Keratinocyte (primary cell): ENCODE data around the gene EPHB1. TPM values are rescaled to one million over a fixed set of nuclear protein-coding genes. Genes with fewer than 3 reads are reported as not detected.

Experiments used
- DNase-seq: peaks from one replicate; pipeline ENCODE4 v3.0.0-alpha.2; 2011; ENCODE audit warnings: low read depth, missing footprints, low spot score
- FAIRE-seq: peaks from 2 replicates; lab custom pipeline; 2011; peaks lifted over from hg19 to GRCh38; lab: Jason Lieb, UNC
- H2AFZ ChIP-seq: 2 replicates; pipeline ENCODE4 v1.6.0; 2012; ENCODE audit warnings: low read length, control low read depth, inconsistent platforms; ENCODE audit not compliant: control insufficient read depth
- H3K27ac ChIP-seq: 2 replicates; pipeline ENCODE4 v1.5.1; 2011; ENCODE audit warnings: low read length; ENCODE audit not compliant: control insufficient read depth, insufficient read depth
- H3K27me3 ChIP-seq: 3 replicates; pipeline ENCODE4 v1.6.0; 2011; ENCODE audit warnings: low read length; ENCODE audit not compliant: control insufficient read depth, insufficient read depth; ENCODE audit errors: extremely low read depth
- H3K36me3 ChIP-seq, 2 experiments: 2 replicates in 1 of 2; 3 replicates in 1 of 2; pipeline ENCODE4 v1.5.1; 2011; ENCODE audit warnings: low read length in 2 of 2, mild to moderate bottlenecking in 1 of 2; ENCODE audit not compliant: control insufficient read depth in 2 of 2, insufficient read depth in 2 of 2; ENCODE audit errors: extremely low read depth in 1 of 2
- H3K4me1 ChIP-seq: 3 replicates; pipeline ENCODE4 v1.5.1; 2011; ENCODE audit warnings: low read length; ENCODE audit not compliant: control insufficient read depth, insufficient read depth; ENCODE audit errors: extremely low read depth
- H3K4me2 ChIP-seq: 3 replicates; pipeline ENCODE4 v1.6.0; 2011; ENCODE audit warnings: low read depth, low read length; ENCODE audit not compliant: control insufficient read depth, insufficient read depth; ENCODE audit errors: extremely low read depth
- H3K4me3 ChIP-seq, 3 experiments: fragments of 200-600 bp in 1 of 3; sonication (generic) in 1 of 3; 2 replicates in 2 of 3; 3 replicates in 1 of 3; pipeline ENCODE4 v1.5.1; 2011 to 2016; ENCODE audit warnings: low read length in 3 of 3, mild to moderate bottlenecking in 3 of 3, control low read depth in 2 of 3, inconsistent platforms in 1 of 3, low read depth in 1 of 3, mixed read lengths in 1 of 3, mixed run types in 1 of 3, moderate library complexity in 1 of 3; ENCODE audit not compliant: control insufficient read depth in 2 of 3, insufficient read depth in 2 of 3; ENCODE audit errors: extremely low read depth in 1 of 3
- H3K79me2 ChIP-seq: 2 replicates; pipeline ENCODE4 v1.6.0; 2012; ENCODE audit warnings: low read length; ENCODE audit not compliant: control insufficient read depth, insufficient read depth
- H3K9ac ChIP-seq: 3 replicates; pipeline ENCODE4 v1.6.0; 2011; ENCODE audit warnings: low read length; ENCODE audit not compliant: control insufficient read depth, insufficient read depth; ENCODE audit errors: extremely low read depth
- H3K9me1 ChIP-seq: 3 replicates; pipeline ENCODE4 v1.6.0; 2011; ENCODE audit warnings: low read length; ENCODE audit not compliant: control insufficient read depth, insufficient read depth; ENCODE audit errors: extremely low read depth
- H3K9me3 ChIP-seq: 2 replicates; pipeline ENCODE4 v1.5.1; 2012; ENCODE audit warnings: low read depth, low read length; ENCODE audit not compliant: control insufficient read depth
- H4K20me1 ChIP-seq: 3 replicates; pipeline ENCODE4 v1.6.0; 2011; ENCODE audit warnings: low read length; ENCODE audit not compliant: control insufficient read depth, insufficient read depth; ENCODE audit errors: extremely low read depth
- CTCF ChIP-seq, 3 experiments: IDR thresholded peaks in 1 of 3; conservative IDR thresholded peaks in 1 of 3; optimal IDR thresholded peaks in 1 of 3; 2 replicates in 2 of 3; 3 replicates in 1 of 3; pipeline versions ENCODE3 to v1.5.1; 2011; ENCODE audit warnings: low read length in 3 of 3, mild to moderate bottlenecking in 3 of 3, moderate library complexity in 2 of 3, control low read depth in 1 of 3, inconsistent platforms in 1 of 3; ENCODE audit not compliant: insufficient read depth in 2 of 3; ENCODE audit errors: extremely low read depth in 1 of 3
- EZH2 ChIP-seq: IDR thresholded peaks from one replicate; pipeline ENCODE4 v1.6.1; 2012; ENCODE audit warnings: inconsistent platforms, mild to moderate bottlenecking, low read length, moderate library complexity
- dilution Hi-C: fragments of 300-500 bp; cut with MboI; formaldehyde crosslinking; loops from one replicate; pipeline ENCODE4 v1.7.0; 2020; ENCODE audit warnings: low sequenced_read_pairs; ENCODE audit not compliant: extremely low pct_ligation_motif_present
- polyA plus RNA-seq, 5 experiments: library from polyadenylated mRNA; depleted of rRNA in 3 of 5; stranded (reverse) in 3 of 5; stranded (forward) in 1 of 5; unstranded in 1 of 5; fragments of >200 nt; gene quantifications; 1 replicate in 1 of 5; 2 replicates in 3 of 5; 3 replicates in 1 of 5; pipeline versions ENCODE4 v1.2.1 to v1.2.3, GENCODE V29; 2011 to 2012; ENCODE audit warnings: missing spikeins in 2 of 5, low read depth in 1 of 5, low replicate concordance in 1 of 5

Gene EPHB1
- polyA plus RNA-seq, 1 donor (not counting 4 experiments of a cell fraction or from before 2014, with no cell fraction given) = 0.01 TPM

GRCh38 chr3:134815519-134815918 is 20.5 kb downstream of the EPHB1 start:
- FAIRE-seq = no peak
- Histone ChIP-seq H4K20me1 (no peaks in the 10 kb centered on the region), H3K36me3 (no peaks in the 10 kb centered on the region), H3K4me1 (no peaks in the 10 kb centered on the region), H3K79me2 (no peaks in the 10 kb centered on the region), H3K27me3 (no peaks in the 10 kb centered on the region), H3K4me2 (no peak overlapping the region), H3K27ac (no peak overlapping the region), H3K4me3 (no peak overlapping the region), H3K9ac (no peak overlapping the region), H3K9me1 (no peaks in the 10 kb centered on the region), H3K9me3 (no peaks in the 10 kb centered on the region), H2AFZ (no peak overlapping the region)
- dilution Hi-C loops = no loop called here
- TF ChIP-seq EZH2 (no peak), CTCF (optimal IDR thresholded peaks at IDR 0.05 in 1 of 3, IDR thresholded peaks at IDR 0.05 in 1 of 3, conservative IDR thresholded peaks at IDR 0.05 in 1 of 3; ENCODE audit: extremely low read depth in 1 of 3, insufficient read depth in 2 of 3, low read length in 3 of 3) (no peak)
- DNase-seq = no peak

GRCh38 chr3:134816623-134817022 is 21.6 kb downstream of the EPHB1 start:
- H3K79me2 ChIP-seq = no peaks in the 10 kb centered on the region
- no peak overlapping the region for H3K4me3 ChIP-seq
- dilution Hi-C loops = no loop called here
- H2AFZ ChIP-seq = no peak overlapping the region
- H3K4me1 ChIP-seq = no peaks in the 10 kb centered on the region
- no peak overlapping the region for H3K27ac ChIP-seq
- no peaks in the 10 kb centered on the region for H3K27me3 ChIP-seq
- FAIRE-seq (no peak), DNase-seq (no peak)
- H3K4me2 ChIP-seq = no peak overlapping the region
- no peaks in the 10 kb centered on the region for H4K20me1 ChIP-seq
- no peaks in the 10 kb centered on the region for H3K36me3 ChIP-seq
- TF ChIP-seq EZH2 = no peak
- TF ChIP-seq CTCF (optimal IDR thresholded peaks at IDR 0.05 in 1 of 3, IDR thresholded peaks at IDR 0.05 in 1 of 3, conservative IDR thresholded peaks at IDR 0.05 in 1 of 3; ENCODE audit: extremely low read depth in 1 of 3, insufficient read depth in 2 of 3, low read length in 3 of 3) = no peak
- no peaks in the 10 kb centered on the region for H3K9me1 ChIP-seq
- no peak overlapping the region for H3K9ac ChIP-seq
- no peaks in the 10 kb centered on the region for H3K9me3 ChIP-seq
